ENCODE measurements around the gene SLC25A43. TPM values are rescaled to one million over a fixed set of nuclear protein-coding genes. Genes with fewer than 3 reads are reported as not detected.
A peak's percentile ranks its signal among the peaks of the same experiment; 100 is the strongest.

Gene SLC25A43
- total and polyA plus RNA-seq, 2 experiments from 2014 or later, result 8.7 to 8.9 TPM

- Histone ChIP-seq H4K20me1 (replicated peaks; ENCODE audit: insufficient read depth) (no peaks in the 10 kb centered on the region), H3F3A (replicated peaks; ENCODE audit: low read depth) (0 out of 2 replicates have a peak, but pooled peaks cover 3% of the 10 kb centered on the region), H3K9me2 (ENCODE audit: insufficient read depth) (no peaks in the 10 kb centered on the region), H3K79me2 (replicated peaks; ENCODE audit: insufficient read depth) (0 out of 2 replicates have a peak, but pooled peaks cover 4% of the 10 kb centered on the region), H3K27me3 (ENCODE audit: insufficient read depth) (no peaks in the 10 kb centered on the region), H3K4me2 (peak overlapping the region; percentile 83), H3K4me1 (ENCODE audit: insufficient read depth) (no peaks in the 10 kb centered on the region), H3K4me3 (peak overlapping the region; percentile 80), H3K36me3 (ENCODE audit: insufficient read depth) (peaks cover 13% of the 10 kb centered on the region), H3K27ac (ENCODE audit: low read depth) (peak overlapping the region; percentile 92), H2AFZ (no peak overlapping the region)
- Mint-ChIP-seq H3K36me3 (ENCODE audit: low read depth) (peaks cover 32% of the 10 kb centered on the region), H3K9me3 (no peaks in the 10 kb centered on the region), H3K27me3 (ENCODE audit: insufficient read depth, low read depth, poor library complexity) (peaks cover 13% of the 10 kb centered on the region), H3K4me3 (peak overlapping the region; percentile 87), H3K4me1 (peaks cover 7% of the 10 kb centered on the region; the same call in 2 of the 3 replicates), H3K27ac (peak overlapping the region; percentile 95)
- TF ChIP-seq CREB1 (CRISPR knock-in tag; IDR thresholded peaks at IDR 0.05; ENCODE audit: low read depth) (peak; percentile 78), STAT1 (IDR thresholded peaks at IDR 0.05; ENCODE audit: unreplicated experiment) (no peak), JUNB (IDR thresholded peaks at IDR 0.05; ENCODE audit: unreplicated experiment) (no peak), CTCF (conservative IDR thresholded peaks at IDR 0.05; ENCODE audit: low read depth in 2 of 2) (peak; percentile 32 to 76; a peak in 3 of 4 replicates), NANOG (IDR thresholded peaks at IDR 0.05; ENCODE audit: borderline replicate concordance) (no peak)
- DNase-seq (ENCODE audit: low spot score) (peak; percentile 78), ATAC-seq (peak; percentile 72)
Observed at GRCh38 chrX:119468551-119469312, 69.6 kb downstream of the SLC25A43 start.

- Histone ChIP-seq H3K9me2 (ENCODE audit: insufficient read depth) (no peaks in the 10 kb centered on the region), H3K27ac (ENCODE audit: low read depth) (no peak overlapping the region), H3K4me2 (peak overlapping the region; percentile 83), H3K79me2 (replicated peaks; ENCODE audit: insufficient read depth) (0 out of 2 replicates have a peak, but pooled peaks cover 4% of the 10 kb centered on the region), H3K27me3 (ENCODE audit: insufficient read depth) (no peaks in the 10 kb centered on the region), H3F3A (replicated peaks; ENCODE audit: low read depth) (0 out of 2 replicates have a peak, but pooled peaks cover 3% of the 10 kb centered on the region), H3K36me3 (ENCODE audit: insufficient read depth) (peaks cover 13% of the 10 kb centered on the region), H3K4me3 (peak overlapping the region; percentile 80), H3K4me1 (ENCODE audit: insufficient read depth) (no peaks in the 10 kb centered on the region), H2AFZ (no peak overlapping the region), H4K20me1 (replicated peaks; ENCODE audit: insufficient read depth) (no peaks in the 10 kb centered on the region)
- Mint-ChIP-seq H3K4me1 (peaks cover 7% of the 10 kb centered on the region; the same call in 2 of the 3 replicates), H3K36me3 (ENCODE audit: low read depth) (peaks cover 32% of the 10 kb centered on the region), H3K4me3 (peak overlapping the region; percentile 87), H3K27me3 (ENCODE audit: insufficient read depth, low read depth, poor library complexity) (peaks cover 13% of the 10 kb centered on the region), H3K27ac (no peak overlapping the region), H3K9me3 (no peaks in the 10 kb centered on the region)
- ATAC-seq (no peak), DNase-seq (ENCODE audit: low spot score) (no peak)
- TF ChIP-seq STAT1 (IDR thresholded peaks at IDR 0.05; ENCODE audit: unreplicated experiment) (no peak), CTCF (conservative IDR thresholded peaks at IDR 0.05; ENCODE audit: low read depth in 2 of 2) (no peak), ZNF331 (CRISPR knock-in tag; IDR thresholded peaks at IDR 0.05; ENCODE audit: low read depth) (no peak), ZNF114 (CRISPR knock-in tag; IDR thresholded peaks at IDR 0.05) (no peak), ZNF462 (CRISPR knock-in tag; IDR thresholded peaks at IDR 0.05) (no peak), ETS1 (IDR thresholded peaks at IDR 0.05) (no peak), NANOG (IDR thresholded peaks at IDR 0.05; ENCODE audit: borderline replicate concordance) (no peak)
Observed at GRCh38 chrX:119469313-119469635, 70.1 kb downstream of the SLC25A43 start.
